Activated T-cell treated with anti-CD3 and anti-CD28 coated beads, Interleukin-2, amount 50 U/mL, for 4 hours (primary cell): ENCODE measurements around the gene LLGL2. TPM values are rescaled to one million over a fixed set of nuclear protein-coding genes. Genes with fewer than 3 reads are reported as not detected.
A peak's percentile ranks its signal among the peaks of the same experiment; 100 is the strongest.

Experiments
- ATAC-seq, 2 donors: fragments of 200-7000 bp; cut with Tn5 transposase; one replicate each; pipeline ENCODE4 v1.10.0; 2021
- DNase-seq: peaks from one replicate; pipeline ENCODE4 v3.0.0-alpha.2; 2020
- H3K27me3 Mint-ChIP-seq: one replicate; pipeline ENCODE4 v1.8.0; 2021; ENCODE audit warnings: low read depth, mixed read lengths
- H3K36me3 Mint-ChIP-seq: one replicate; pipeline ENCODE4 v1.8.0; 2022; ENCODE audit warnings: mixed read lengths; ENCODE audit not compliant: insufficient read depth
- H3K4me1 Mint-ChIP-seq: one replicate; pipeline ENCODE4 v1.8.0; 2021; ENCODE audit warnings: low read depth, mixed read lengths
- H3K4me3 Mint-ChIP-seq: one replicate; pipeline ENCODE4 v1.8.0; 2021; ENCODE audit warnings: mild to moderate bottlenecking, moderate library complexity, mixed read lengths
- H3K9me3 Mint-ChIP-seq: one replicate; pipeline ENCODE4 v1.8.0; 2021; ENCODE audit warnings: mixed read lengths
- total RNA-seq, 3 donors: library from RNA; stranded (reverse); gene quantifications; one replicate each; pipeline ENCODE4 v1.2.1, GENCODE V29; 2021

LLGL2 gene
- total RNA-seq, 3 donors from 2014 or later, result 9.5 to 14.1 (median 10.2) TPM

GRCh38 chr17:75507733-75508719 lies 17.5 kb upstream of the LLGL2 start:
- H3K36me3 Mint-ChIP-seq, result no peaks in the 10 kb centered on the region
- no peak overlapping the region for H3K4me3 Mint-ChIP-seq
- DNase-seq (no peak), ATAC-seq (no peak)
- no peaks in the 10 kb centered on the region for H3K9me3 Mint-ChIP-seq
- no peaks in the 10 kb centered on the region for H3K27me3 Mint-ChIP-seq
- H3K4me1 Mint-ChIP-seq, result no peaks in the 10 kb centered on the region

- H3K4me1 Mint-ChIP-seq, result no peaks in the 10 kb centered on the region
- H3K9me3 Mint-ChIP-seq, result no peaks in the 10 kb centered on the region
- H3K36me3 Mint-ChIP-seq, result no peaks in the 10 kb centered on the region
- no peak for ATAC-seq
- no peak overlapping the region for H3K4me3 Mint-ChIP-seq
- no peaks in the 10 kb centered on the region for H3K27me3 Mint-ChIP-seq
- DNase-seq, result no peak
Measured at GRCh38 chr17:75508931-75509361, 16.6 kb upstream of the LLGL2 start.

DNA sequence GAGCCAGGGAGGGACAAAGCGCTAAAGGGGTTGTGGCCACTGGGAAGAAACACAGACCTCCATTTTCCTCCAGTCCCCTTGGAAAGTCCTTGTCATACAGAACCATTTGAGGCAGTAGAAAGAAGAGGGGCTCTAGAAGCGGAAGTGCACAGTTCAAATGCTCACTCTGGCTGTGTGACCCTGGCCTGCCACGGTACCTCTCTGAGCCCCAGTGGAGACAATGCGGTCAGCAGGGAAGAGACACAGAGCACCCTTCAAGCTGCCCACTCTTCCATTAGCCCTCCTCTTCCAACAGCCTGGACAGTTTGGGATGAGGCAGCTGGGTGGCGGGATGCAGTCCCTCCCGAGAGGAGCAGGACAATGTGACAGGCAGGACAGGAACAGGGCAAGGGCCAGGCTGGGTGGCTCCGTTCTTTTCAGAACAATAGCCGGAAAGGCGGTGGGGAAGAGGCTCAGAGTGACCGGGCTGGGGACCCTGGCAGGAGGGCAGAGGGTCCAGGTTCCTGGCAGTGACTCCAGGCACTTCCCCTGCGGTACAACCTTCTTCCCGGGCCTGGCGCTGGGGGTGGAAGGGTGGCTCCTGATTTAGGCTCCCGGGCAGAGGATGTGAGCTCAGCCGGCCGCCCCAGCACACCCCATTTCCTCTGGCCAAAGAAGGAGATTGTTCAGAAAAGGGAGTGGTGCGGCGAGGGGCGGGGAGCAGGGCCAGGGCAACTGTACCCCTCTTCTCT lies 15.8 kb upstream of the LLGL2 start:
- Mint-ChIP-seq H3K9me3 (no peaks in the 10 kb centered on the region), H3K36me3 (no peaks in the 10 kb centered on the region), H3K27me3 (peaks cover 2% of the 10 kb centered on the region), H3K4me3 (no peak overlapping the region), H3K4me1 (no peaks in the 10 kb centered on the region)
- DNase-seq, result no peak
- no peak for ATAC-seq

- H3K27me3 Mint-ChIP-seq, result peaks cover 3% of the 10 kb centered on the region
Measured at GRCh38 chr17:75511270-75511609, 14.3 kb upstream of the LLGL2 start.

GRCh38 chr17:75511610-75512575 lies 13.6 kb upstream of the LLGL2 start:
- Mint-ChIP-seq H3K4me3 (no peak overlapping the region), H3K4me1 (no peaks in the 10 kb centered on the region), H3K27me3 (peaks cover 3% of the 10 kb centered on the region), H3K36me3 (no peaks in the 10 kb centered on the region), H3K9me3 (no peaks in the 10 kb centered on the region)
- no peak for ATAC-seq
- DNase-seq, result no peak

More at GRCh38 chr17:75511270-75511609, 14.3 kb upstream of the LLGL2 start:
- no peaks in the 10 kb centered on the region for H3K9me3 Mint-ChIP-seq
- H3K36me3 Mint-ChIP-seq, result no peaks in the 10 kb centered on the region
- ATAC-seq, result no peak
- no peak overlapping the region for H3K4me3 Mint-ChIP-seq
- DNase-seq, result no peak
- no peaks in the 10 kb centered on the region for H3K4me1 Mint-ChIP-seq

- DNase-seq (no peak), ATAC-seq (no peak)
- peaks cover 2% of the 10 kb centered on the region for H3K36me3 Mint-ChIP-seq
- H3K9me3 Mint-ChIP-seq, result no peaks in the 10 kb centered on the region
- peaks cover 10% of the 10 kb centered on the region for H3K4me1 Mint-ChIP-seq
- H3K27me3 Mint-ChIP-seq, result peaks cover 3% of the 10 kb centered on the region
- H3K4me3 Mint-ChIP-seq, result no peak overlapping the region
Measured at GRCh38 chr17:75512926-75513640, 12.4 kb upstream of the LLGL2 start.

GRCh38 chr17:75513641-75514000 lies 11.9 kb upstream of the LLGL2 start:
- no peak overlapping the region for H3K4me3 Mint-ChIP-seq
- peaks cover 8% of the 10 kb centered on the region for H3K36me3 Mint-ChIP-seq
- DNase-seq (no peak), ATAC-seq (no peak)
- H3K9me3 Mint-ChIP-seq, result no peaks in the 10 kb centered on the region
- peaks cover 16% of the 10 kb centered on the region for H3K4me1 Mint-ChIP-seq
- peaks cover 3% of the 10 kb centered on the region for H3K27me3 Mint-ChIP-seq

DNA sequence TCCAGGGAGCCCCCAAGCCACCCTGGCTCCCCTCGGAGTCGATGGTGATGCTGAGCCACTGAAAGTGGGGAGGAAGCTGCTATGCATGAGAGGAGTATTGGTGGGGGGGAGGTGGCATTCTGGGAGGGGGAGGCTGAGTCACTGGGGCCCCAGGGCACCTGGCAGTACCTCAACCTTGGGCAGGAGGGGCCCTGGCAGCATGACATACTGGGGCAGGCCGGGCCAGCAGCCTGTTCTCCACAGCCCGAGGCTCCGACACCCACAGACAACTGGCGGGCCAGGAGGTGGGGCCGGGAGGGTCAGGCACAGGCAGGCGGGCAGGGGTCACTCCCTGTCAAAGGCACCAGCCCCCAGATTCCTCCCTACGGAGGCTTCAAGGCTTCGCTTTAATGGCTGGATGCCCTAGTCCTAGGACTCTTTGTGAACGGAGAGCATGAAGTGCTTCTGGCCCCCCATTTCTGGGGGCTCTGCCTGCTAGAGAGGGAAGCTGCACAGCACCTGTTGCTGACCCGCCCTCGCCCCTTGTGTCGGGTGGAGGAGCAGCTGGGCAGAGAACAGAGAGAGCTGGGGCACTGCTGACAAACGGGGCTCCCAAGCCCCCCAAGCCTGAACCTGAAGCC lies 11.1 kb upstream of the LLGL2 start:
- Mint-ChIP-seq H3K27me3 (peaks cover 3% of the 10 kb centered on the region), H3K36me3 (peaks cover 8% of the 10 kb centered on the region), H3K9me3 (no peaks in the 10 kb centered on the region), H3K4me1 (peaks cover 22% of the 10 kb centered on the region), H3K4me3 (peak overlapping the region; percentile 58)
- ATAC-seq, result no peak
- no peak for DNase-seq

DNA sequence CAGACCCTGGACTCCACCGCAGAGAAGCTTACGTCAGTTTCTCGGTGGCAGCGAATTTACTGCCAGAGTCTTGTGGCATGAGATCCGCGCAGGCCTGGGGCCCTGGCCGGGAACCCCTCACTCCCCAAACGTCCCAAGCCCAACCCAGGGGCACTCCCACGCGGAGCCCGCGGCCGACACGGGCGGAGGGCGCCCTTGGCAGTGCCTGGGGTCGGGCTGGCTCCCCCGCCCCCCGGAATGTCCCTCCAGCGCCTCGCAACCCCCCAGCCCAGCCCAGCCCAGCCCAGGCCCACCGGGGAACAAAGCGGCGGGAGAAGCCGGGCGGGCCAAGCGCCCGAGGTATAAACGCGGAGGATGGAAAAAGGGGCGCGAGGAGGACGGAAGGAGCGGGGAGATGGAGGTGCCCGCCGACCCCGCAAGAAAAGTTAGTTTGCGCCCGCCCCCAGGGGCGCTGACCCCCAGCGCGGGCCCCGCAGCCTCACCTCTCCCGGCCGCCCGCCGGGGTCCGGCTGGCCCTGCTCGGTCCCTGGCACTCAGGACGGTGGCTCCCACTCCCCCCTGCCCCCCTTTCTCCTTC lies 10.5 kb upstream of the LLGL2 start:
- Mint-ChIP-seq H3K36me3 (peaks cover 12% of the 10 kb centered on the region), H3K4me1 (peaks cover 25% of the 10 kb centered on the region), H3K27me3 (peaks cover 3% of the 10 kb centered on the region), H3K9me3 (no peaks in the 10 kb centered on the region), H3K4me3 (peak overlapping the region; percentile 58)
- peak in 1 of 2 donors; percentile 0 for ATAC-seq
- no peak for DNase-seq

DNA sequence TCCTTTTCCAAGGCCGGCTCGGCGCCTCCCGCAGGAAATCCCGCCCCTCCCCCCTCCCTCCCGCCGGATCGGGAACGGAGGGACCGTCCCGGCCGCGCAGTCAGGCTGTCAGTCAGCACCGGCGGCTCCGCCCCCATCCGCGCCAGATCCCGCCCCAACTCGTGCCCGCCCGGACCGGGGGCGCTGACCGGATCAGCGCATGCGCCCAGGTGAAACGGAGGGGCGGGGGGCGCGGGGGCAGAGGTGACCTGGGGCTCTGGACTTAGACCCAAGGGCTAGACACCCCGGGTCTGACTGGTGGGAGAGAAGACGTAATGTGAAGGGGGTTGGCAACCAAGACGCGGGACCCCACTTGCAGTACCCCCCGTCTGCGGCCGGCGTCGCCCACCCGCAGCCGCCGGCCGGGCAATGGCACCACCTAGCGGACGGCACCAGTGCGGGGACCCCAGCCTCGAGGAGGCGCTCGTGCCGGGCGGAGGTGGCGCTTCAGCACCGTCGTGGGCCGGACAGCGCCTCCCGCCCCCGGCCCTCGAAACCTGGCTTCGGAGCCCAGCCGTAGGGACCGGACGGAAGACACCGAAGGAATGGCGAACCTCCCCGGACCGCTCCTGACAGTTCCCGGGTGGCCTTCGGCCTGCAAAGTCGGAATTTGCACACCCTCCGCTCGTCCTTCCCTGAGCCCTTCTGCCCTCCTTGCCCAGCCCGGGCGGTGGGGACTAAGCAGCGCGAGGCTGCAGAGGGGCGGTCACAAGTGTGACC lies 9.8 kb upstream of the LLGL2 start, which contains the start of gene CASKIN2:
Gene CASKIN2, minus strand, starts transcription at position 42 of the 759 bp plus-strand sequence. CDS start 1,733 bp downstream, outside the sequence.
- H3K9me3 Mint-ChIP-seq, result no peaks in the 10 kb centered on the region
- peak within 1 kb of the TSS; percentile 80 for H3K4me3 Mint-ChIP-seq
- DNase-seq (peak; percentile 65), ATAC-seq (peak; percentile 64 to 66)
- peaks cover 3% of the 10 kb centered on the region for H3K27me3 Mint-ChIP-seq
- H3K36me3 Mint-ChIP-seq, result peaks cover 12% of the 10 kb centered on the region
- peaks cover 25% of the 10 kb centered on the region for H3K4me1 Mint-ChIP-seq

DNA sequence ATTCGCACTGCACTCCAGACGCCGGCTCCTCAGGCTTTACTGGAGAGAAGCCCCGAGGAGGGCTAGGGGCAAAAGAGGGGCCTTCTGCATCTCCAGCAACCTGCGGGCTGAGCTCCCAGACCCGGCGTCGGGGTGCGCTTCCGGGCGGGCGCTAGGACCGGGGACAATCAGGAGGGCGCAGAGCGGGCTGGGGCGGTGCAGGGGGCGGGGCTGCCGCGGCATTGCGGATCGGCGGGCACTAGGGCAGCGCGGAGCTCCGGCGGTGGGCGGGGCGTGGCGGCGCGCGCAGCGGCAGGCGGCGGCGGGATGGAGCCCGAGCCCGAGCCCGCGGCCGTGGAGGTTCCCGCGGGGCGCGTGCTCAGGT lies 9.3 kb upstream of the LLGL2 start, which contains the start of gene TSEN54:
Gene TSEN54, plus strand, starts transcription at position 274 of the 364 bp plus-strand sequence. Its CDS starts 33 bp downstream, at position 307.
- Mint-ChIP-seq H3K36me3 (peaks cover 16% of the 10 kb centered on the region), H3K4me1 (peaks cover 25% of the 10 kb centered on the region), H3K27me3 (peaks cover 3% of the 10 kb centered on the region), H3K9me3 (no peaks in the 10 kb centered on the region), H3K4me3 (peak within 1 kb of the TSS; percentile 87)
- peak; percentile 95 for DNase-seq
- peak; percentile 87 to 88 for ATAC-seq

- ATAC-seq, result peak; percentile 32
- Mint-ChIP-seq H3K36me3 (peaks cover 17% of the 10 kb centered on the region), H3K9me3 (no peaks in the 10 kb centered on the region), H3K4me3 (peak overlapping the region; percentile 87), H3K4me1 (peaks cover 25% of the 10 kb centered on the region), H3K27me3 (peaks cover 3% of the 10 kb centered on the region)
- peak; percentile 24 for DNase-seq
Measured at GRCh38 chr17:75516619-75517296, 8.7 kb upstream of the LLGL2 start.
